Loucy (cell line): Measurements from ENCODE around the gene R3HDM1.

Source experiments
- H2AFZ ChIP-seq: fragments of 200-600 bp; sonication (generic); 2 replicates; pipeline ENCODE4 v1.6.0; 2016; ENCODE audit warnings: antibody characterized with exemption, mild to moderate bottlenecking, low read length, moderate library complexity
- H3F3A ChIP-seq: fragments of 200-600 bp; 2 replicates; pipeline ENCODE4 v1.6.0; 2016; ENCODE audit warnings: antibody characterized with exemption, low read depth, mild to moderate bottlenecking
- H3K27me3 ChIP-seq: fragments of 200-600 bp; sonication (generic); 2 replicates; pipeline ENCODE4 v1.6.1; 2014; ENCODE audit warnings: low read length, mild to moderate bottlenecking; ENCODE audit not compliant: insufficient read depth, poor library complexity, severe bottlenecking
- H3K36me3 ChIP-seq: fragments of 200-600 bp; sonication (generic); 2 replicates; pipeline ENCODE4 v1.6.1; 2016; ENCODE audit warnings: low read length; ENCODE audit not compliant: insufficient read depth
- H3K4me1 ChIP-seq: fragments of 200-600 bp; sonication (generic); 2 replicates; pipeline ENCODE4 v1.5.1; 2014; ENCODE audit warnings: low read length, mild to moderate bottlenecking; ENCODE audit not compliant: insufficient read depth, poor library complexity, severe bottlenecking
- H3K4me2 ChIP-seq: fragments of 200-600 bp; sonication (generic); 2 replicates; pipeline ENCODE4 v1.6.0; 2014; ENCODE audit warnings: antibody characterized with exemption, low read length, low read depth, mild to moderate bottlenecking; ENCODE audit not compliant: poor library complexity, severe bottlenecking
- H3K4me3 ChIP-seq: fragments of 200-600 bp; sonication (generic); 2 replicates; pipeline ENCODE4 v1.5.1; 2014; ENCODE audit warnings: low read length, mild to moderate bottlenecking, mixed read lengths; ENCODE audit not compliant: poor library complexity, severe bottlenecking
- H3K79me2 ChIP-seq: fragments of 200-600 bp; sonication (generic); 2 replicates; pipeline ENCODE4 v1.6.1; 2014; ENCODE audit warnings: low read length; ENCODE audit not compliant: insufficient read depth
- H3K9ac ChIP-seq: fragments of 200-600 bp; sonication (generic); 2 replicates; pipeline ENCODE4 v1.6.0; 2014; ENCODE audit warnings: mild to moderate bottlenecking, low read depth, low read length, moderate library complexity; ENCODE audit not compliant: poor library complexity, severe bottlenecking
- H3K9me2 ChIP-seq: fragments of 200-600 bp; sonication (generic); replicated peaks from 2 replicates; pipeline ENCODE4 v1.6.1; 2016; ENCODE audit warnings: low read depth, low read length, mixed read lengths
- H3K9me3 ChIP-seq: fragments of 200-600 bp; sonication (generic); 2 replicates; pipeline ENCODE4 v1.6.1; 2014; ENCODE audit warnings: mild to moderate bottlenecking, antibody characterized with exemption, low read length, low read depth; ENCODE audit not compliant: insufficient read depth
- H4K20me1 ChIP-seq: fragments of 200-600 bp; sonication (generic); 2 replicates; pipeline ENCODE4 v1.6.0; 2014; ENCODE audit warnings: antibody characterized with exemption, low read length, mild to moderate bottlenecking; ENCODE audit not compliant: insufficient read depth, poor library complexity, severe bottlenecking
- EZH2phosphoT487 ChIP-seq: fragments of 200-600 bp; IDR thresholded peaks from 2 replicates; pipeline ENCODE4 v1.6.1; 2018; ENCODE audit warnings: antibody characterized with exemption, mild to moderate bottlenecking, moderate library complexity, borderline replicate concordance
- TF ChIP-seq, protein P1 (sequence below): fragments of 200-600 bp; sonication (generic); conservative IDR thresholded peaks from 2 replicates; pipeline ENCODE4 v1.5.1; 2014; ENCODE audit warnings: mild to moderate bottlenecking, antibody characterized with exemption, low read length

The R3HDM1 gene

DNA sequence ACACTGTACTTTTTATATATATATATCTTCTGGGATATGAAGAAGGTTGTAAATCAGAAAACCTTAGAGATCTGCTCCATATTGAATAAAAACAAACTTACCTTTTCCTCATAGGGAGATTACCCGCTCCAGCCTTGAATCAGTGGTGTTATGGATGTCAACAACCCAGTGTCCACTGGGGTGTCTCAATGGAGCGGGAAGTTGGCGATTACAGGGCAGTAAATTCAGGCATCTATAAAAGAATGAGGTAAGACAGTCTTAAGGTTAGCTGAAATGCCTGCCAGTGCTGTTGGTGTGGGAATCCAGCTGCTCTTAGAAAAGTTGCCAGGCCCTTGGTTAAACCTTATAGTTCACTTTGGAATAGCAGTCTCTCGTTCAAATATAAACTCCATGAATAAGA is 102.3 kb downstream of the R3HDM1 start:
- H3K9ac ChIP-seq: no peak overlapping the region
- no peaks in the 10 kb centered on the region for H3K9me3 ChIP-seq
- H2AFZ ChIP-seq: no peak overlapping the region
- no peak overlapping the region for H3K4me3 ChIP-seq
- H3K9me2 ChIP-seq: no peaks in the 10 kb centered on the region
- H3K79me2 ChIP-seq: no peaks in the 10 kb centered on the region
- TF ChIP-seq EZH2phosphoT487: no peak
- TF ChIP-seq, protein P1, sequence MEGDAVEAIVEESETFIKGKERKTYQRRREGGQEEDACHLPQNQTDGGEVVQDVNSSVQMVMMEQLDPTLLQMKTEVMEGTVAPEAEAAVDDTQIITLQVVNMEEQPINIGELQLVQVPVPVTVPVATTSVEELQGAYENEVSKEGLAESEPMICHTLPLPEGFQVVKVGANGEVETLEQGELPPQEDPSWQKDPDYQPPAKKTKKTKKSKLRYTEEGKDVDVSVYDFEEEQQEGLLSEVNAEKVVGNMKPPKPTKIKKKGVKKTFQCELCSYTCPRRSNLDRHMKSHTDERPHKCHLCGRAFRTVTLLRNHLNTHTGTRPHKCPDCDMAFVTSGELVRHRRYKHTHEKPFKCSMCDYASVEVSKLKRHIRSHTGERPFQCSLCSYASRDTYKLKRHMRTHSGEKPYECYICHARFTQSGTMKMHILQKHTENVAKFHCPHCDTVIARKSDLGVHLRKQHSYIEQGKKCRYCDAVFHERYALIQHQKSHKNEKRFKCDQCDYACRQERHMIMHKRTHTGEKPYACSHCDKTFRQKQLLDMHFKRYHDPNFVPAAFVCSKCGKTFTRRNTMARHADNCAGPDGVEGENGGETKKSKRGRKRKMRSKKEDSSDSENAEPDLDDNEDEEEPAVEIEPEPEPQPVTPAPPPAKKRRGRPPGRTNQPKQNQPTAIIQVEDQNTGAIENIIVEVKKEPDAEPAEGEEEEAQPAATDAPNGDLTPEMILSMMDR: no peak
- H3K4me2 ChIP-seq: no peak overlapping the region
- H3K4me1 ChIP-seq: no peaks in the 10 kb centered on the region
- no peaks in the 10 kb centered on the region for H3F3A ChIP-seq
- H4K20me1 ChIP-seq: no peaks in the 10 kb centered on the region
- peaks cover 48% of the 10 kb centered on the region for H3K36me3 ChIP-seq
- H3K27me3 ChIP-seq: no peaks in the 10 kb centered on the region

DNA sequence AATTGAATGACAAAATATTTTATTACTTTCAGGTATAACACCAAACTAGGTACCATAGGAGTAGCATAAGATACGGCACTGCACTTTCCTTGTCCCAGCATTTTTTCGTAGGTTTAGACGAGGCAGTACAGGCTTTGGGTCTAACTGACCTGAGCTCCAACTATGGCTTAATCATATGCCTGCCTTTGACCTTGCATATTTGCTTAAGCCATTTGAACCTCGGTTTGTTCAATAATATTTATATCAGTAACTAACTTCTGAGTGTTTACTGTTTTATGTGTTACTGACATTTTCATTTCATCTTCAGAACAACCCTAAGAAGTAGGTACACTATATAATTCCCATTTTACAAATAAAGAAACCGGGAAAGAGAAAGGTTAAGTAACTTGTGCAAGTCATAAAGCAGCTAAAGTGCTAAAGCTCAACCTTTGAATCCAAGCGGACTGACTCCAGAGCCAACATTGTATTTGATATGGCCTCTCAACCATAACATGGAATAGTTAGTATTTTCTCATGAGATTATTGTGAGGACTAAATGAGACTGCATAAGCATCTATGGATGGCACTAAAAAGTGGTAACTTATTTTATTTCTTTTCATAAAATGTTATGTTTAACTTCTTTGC is 104.0 kb downstream of the R3HDM1 start:
- H3K9ac ChIP-seq: no peak overlapping the region
- no peak overlapping the region for H2AFZ ChIP-seq
- no peak overlapping the region for H3K4me3 ChIP-seq
- H3K36me3 ChIP-seq: peaks cover 61% of the 10 kb centered on the region
- no peaks in the 10 kb centered on the region for H3K79me2 ChIP-seq
- H3K4me2 ChIP-seq: no peak overlapping the region
- H3K9me2 ChIP-seq: no peaks in the 10 kb centered on the region
- no peaks in the 10 kb centered on the region for H4K20me1 ChIP-seq
- no peak for TF ChIP-seq EZH2phosphoT487
- TF ChIP-seq, protein P1: no peak
- no peaks in the 10 kb centered on the region for H3K27me3 ChIP-seq
- H3K9me3 ChIP-seq: no peaks in the 10 kb centered on the region
- H3K4me1 ChIP-seq: no peaks in the 10 kb centered on the region
- no peaks in the 10 kb centered on the region for H3F3A ChIP-seq

GRCh38 chr2:135636982-135637381 is 105.7 kb downstream of the R3HDM1 start:
- H3K9me2 ChIP-seq: no peaks in the 10 kb centered on the region
- H3K27me3 ChIP-seq: no peaks in the 10 kb centered on the region
- H3K4me1 ChIP-seq: no peaks in the 10 kb centered on the region
- no peaks in the 10 kb centered on the region for H3K9me3 ChIP-seq
- H3K79me2 ChIP-seq: no peaks in the 10 kb centered on the region
- no peaks in the 10 kb centered on the region for H3F3A ChIP-seq
- TF ChIP-seq, protein P1: no peak
- TF ChIP-seq EZH2phosphoT487: no peak
- no peak overlapping the region for H3K9ac ChIP-seq
- no peak overlapping the region for H3K4me3 ChIP-seq
- H3K4me2 ChIP-seq: no peak overlapping the region
- H2AFZ ChIP-seq: no peak overlapping the region
- H4K20me1 ChIP-seq: no peaks in the 10 kb centered on the region
- peaks cover 69% of the 10 kb centered on the region for H3K36me3 ChIP-seq
